Measurements from ENCODE around the gene WHRN. TPM values are rescaled to one million over a fixed set of nuclear protein-coding genes. Genes with fewer than 3 reads are reported as not detected.

WHRN gene
- total and polyA plus RNA-seq, 9 of the 15 experiments (the other 6 are each of a cell fraction or from before 2014, with no cell fraction given), result 0.31 to 14.1 (median 3.0) TPM

DNA sequence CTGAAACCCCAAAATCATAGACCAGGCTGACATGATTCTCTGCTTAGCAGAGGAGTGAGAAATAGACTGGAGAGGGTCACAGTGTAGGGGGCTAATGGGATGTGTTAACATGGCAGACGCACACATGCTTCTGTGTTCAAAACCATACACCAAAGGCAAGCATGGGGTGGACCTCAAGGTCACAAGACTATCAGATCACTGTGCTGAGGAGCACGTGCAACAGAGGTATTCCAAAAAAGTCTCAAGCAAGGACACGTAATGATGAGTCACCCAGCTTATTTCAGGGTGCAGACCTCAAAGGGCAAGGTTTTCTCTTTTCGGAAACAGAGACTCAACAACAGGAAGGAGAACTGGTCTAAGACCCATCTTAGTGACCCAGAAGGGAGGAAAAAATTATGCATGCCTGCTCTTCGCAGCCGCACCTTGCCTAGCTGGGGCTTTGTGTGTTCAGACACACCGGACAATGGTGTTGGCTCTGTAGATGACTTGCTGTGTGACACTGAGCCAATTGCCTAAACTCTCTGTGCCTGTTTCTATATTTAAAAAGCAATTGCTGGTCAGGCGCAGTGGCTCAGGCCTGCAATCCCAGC is 20.3 kb downstream of the WHRN start (continued):
- TF ChIP-seq, protein P1, sequence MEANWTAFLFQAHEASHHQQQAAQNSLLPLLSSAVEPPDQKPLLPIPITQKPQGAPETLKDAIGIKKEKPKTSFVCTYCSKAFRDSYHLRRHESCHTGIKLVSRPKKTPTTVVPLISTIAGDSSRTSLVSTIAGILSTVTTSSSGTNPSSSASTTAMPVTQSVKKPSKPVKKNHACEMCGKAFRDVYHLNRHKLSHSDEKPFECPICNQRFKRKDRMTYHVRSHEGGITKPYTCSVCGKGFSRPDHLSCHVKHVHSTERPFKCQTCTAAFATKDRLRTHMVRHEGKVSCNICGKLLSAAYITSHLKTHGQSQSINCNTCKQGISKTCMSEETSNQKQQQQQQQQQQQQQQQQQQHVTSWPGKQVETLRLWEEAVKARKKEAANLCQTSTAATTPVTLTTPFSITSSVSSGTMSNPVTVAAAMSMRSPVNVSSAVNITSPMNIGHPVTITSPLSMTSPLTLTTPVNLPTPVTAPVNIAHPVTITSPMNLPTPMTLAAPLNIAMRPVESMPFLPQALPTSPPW (CRISPR knock-in tag; IDR thresholded peaks at IDR 0.05), result no peak
- TF ChIP-seq FOXJ2 (tag; IDR thresholded peaks at IDR 0.05) (no peak), ZNF589 (CRISPR knock-in tag; IDR thresholded peaks at IDR 0.05; ENCODE audit: low read depth) (peak; percentile 52; the same call in 1 of the 2 replicates), FOXK1 (CRISPR knock-in tag; IDR thresholded peaks at IDR 0.05; ENCODE audit: borderline replicate concordance) (no peak), TEAD2 (tag; IDR thresholded peaks at IDR 0.05) (no peak), JUN (IDR thresholded peaks at IDR 0.05; ENCODE audit: borderline replicate concordance, low read depth, low read length) (peak; percentile 97), JUN (CRISPR knock-in tag; IDR thresholded peaks at IDR 0.05; ENCODE audit: borderline replicate concordance) (peak; percentile 82; the same call in 1 of the 2 replicates), RBM22 (IDR thresholded peaks at IDR 0.05; ENCODE audit: low read depth, low read length, poor library complexity, severe bottlenecking) (no peak), TCF3 (CRISPR knock-in tag; IDR thresholded peaks at IDR 0.05) (peak; percentile 53), NR3C1 (CRISPR knock-in tag; IDR thresholded peaks at IDR 0.05) (no peak), RB1 (IDR thresholded peaks at IDR 0.05; ENCODE audit: low read depth) (no peak), LARP7 (IDR thresholded peaks at IDR 0.05) (no peak), ZFP1 (CRISPR knock-in tag; IDR thresholded peaks at IDR 0.05) (no peak), SMARCE1 (IDR thresholded peaks at IDR 0.05) (peak; percentile 94), NFIX (CRISPR knock-in tag; IDR thresholded peaks at IDR 0.05; ENCODE audit: low read depth) (no peak), SUPT5H (IDR thresholded peaks at IDR 0.05) (no peak), SP1 (CRISPR knock-in tag; IDR thresholded peaks at IDR 0.05) (0 out of 2 replicates have a peak, but pooled peaks have one; percentile 44), ZNF507 (tag; conservative IDR thresholded peaks at IDR 0.05) (no peak), RAD21 (CRISPR knock-in tag; conservative IDR thresholded peaks at IDR 0.05 in 1 of 2, IDR thresholded peaks at IDR 0.05 in 1 of 2) (no peak), PRMT5 (CRISPR knock-in tag; IDR thresholded peaks at IDR 0.05) (no peak)
- TF ChIP-seq, protein P2, sequence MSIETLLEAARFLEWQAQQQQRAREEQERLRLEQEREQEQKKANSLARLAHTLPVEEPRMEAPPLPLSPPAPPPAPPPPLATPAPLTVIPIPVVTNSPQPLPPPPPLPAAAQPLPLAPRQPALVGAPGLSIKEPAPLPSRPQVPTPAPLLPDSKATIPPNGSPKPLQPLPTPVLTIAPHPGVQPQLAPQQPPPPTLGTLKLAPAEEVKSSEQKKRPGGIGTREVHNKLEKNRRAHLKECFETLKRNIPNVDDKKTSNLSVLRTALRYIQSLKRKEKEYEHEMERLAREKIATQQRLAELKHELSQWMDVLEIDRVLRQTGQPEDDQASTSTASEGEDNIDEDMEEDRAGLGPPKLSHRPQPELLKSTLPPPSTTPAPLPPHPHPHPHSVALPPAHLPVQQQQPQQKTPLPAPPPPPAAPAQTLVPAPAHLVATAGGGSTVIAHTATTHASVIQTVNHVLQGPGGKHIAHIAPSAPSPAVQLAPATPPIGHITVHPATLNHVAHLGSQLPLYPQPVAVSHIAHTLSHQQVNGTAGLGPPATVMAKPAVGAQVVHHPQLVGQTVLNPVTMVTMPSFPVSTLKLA (conservative IDR thresholded peaks at IDR 0.05), result peak; percentile 71 to 84
- TF ChIP-seq, protein P3, sequence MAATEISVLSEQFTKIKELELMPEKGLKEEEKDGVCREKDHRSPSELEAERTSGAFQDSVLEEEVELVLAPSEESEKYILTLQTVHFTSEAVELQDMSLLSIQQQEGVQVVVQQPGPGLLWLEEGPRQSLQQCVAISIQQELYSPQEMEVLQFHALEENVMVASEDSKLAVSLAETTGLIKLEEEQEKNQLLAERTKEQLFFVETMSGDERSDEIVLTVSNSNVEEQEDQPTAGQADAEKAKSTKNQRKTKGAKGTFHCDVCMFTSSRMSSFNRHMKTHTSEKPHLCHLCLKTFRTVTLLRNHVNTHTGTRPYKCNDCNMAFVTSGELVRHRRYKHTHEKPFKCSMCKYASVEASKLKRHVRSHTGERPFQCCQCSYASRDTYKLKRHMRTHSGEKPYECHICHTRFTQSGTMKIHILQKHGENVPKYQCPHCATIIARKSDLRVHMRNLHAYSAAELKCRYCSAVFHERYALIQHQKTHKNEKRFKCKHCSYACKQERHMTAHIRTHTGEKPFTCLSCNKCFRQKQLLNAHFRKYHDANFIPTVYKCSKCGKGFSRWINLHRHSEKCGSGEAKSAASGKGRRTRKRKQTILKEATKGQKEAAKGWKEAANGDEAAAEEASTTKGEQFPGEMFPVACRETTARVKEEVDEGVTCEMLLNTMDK (IDR thresholded peaks at IDR 0.05; ENCODE audit: borderline replicate concordance, insufficient read depth, low read depth, low read length, poor library complexity, severe bottlenecking), result no peak
- TF ChIP-seq, protein P4, sequence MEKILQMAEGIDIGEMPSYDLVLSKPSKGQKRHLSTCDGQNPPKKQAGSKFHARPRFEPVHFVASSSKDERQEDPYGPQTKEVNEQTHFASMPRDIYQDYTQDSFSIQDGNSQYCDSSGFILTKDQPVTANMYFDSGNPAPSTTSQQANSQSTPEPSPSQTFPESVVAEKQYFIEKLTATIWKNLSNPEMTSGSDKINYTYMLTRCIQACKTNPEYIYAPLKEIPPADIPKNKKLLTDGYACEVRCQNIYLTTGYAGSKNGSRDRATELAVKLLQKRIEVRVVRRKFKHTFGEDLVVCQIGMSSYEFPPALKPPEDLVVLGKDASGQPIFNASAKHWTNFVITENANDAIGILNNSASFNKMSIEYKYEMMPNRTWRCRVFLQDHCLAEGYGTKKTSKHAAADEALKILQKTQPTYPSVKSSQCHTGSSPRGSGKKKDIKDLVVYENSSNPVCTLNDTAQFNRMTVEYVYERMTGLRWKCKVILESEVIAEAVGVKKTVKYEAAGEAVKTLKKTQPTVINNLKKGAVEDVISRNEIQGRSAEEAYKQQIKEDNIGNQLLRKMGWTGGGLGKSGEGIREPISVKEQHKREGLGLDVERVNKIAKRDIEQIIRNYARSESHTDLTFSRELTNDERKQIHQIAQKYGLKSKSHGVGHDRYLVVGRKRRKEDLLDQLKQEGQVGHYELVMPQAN (IDR thresholded peaks at IDR 0.05; ENCODE audit: borderline replicate concordance), result peak; percentile 27; the same call in 1 of the 2 replicates

Measured in K562 (cell line).